ENCODE measurements around the gene PSENEN.

Gene PSENEN

DNA sequence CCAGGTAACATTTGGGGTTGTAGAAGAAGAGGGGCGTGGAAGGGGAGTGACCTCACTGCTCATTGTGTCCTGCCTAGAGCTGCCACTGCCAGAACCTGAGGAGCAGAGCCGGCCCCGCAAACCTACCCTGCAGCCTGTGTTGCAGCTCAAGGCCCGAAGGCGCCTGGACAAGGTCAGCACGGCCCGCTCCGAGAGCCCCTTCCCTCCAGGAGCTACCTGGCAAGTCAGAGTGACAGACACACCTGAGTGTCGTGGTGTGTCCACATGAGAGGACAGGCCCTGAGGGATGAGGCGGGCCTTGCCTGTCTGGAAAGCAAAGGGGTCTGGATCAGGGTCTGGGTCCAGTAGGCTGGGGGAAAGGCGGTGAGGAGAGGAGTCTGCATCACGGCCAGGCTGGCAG is 20.9 kb upstream of the PSENEN start:
- no peak for DNase-seq
- H3K27ac Mint-ChIP-seq, result peak overlapping the region; percentile 76
- no peaks in the 10 kb centered on the region for H3K27me3 Mint-ChIP-seq
- H3K4me3 Mint-ChIP-seq, result no peak overlapping the region
- peaks cover 95% of the 10 kb centered on the region for H3K36me3 Mint-ChIP-seq (ENCODE audit: low read depth)
- H3K4me1 Mint-ChIP-seq (ENCODE audit: low read depth), result peaks cover 19% of the 10 kb centered on the region
- no peaks in the 10 kb centered on the region for H3K9me3 Mint-ChIP-seq

- DNase-seq, result no peak
- Mint-ChIP-seq H3K27ac (peak overlapping the region; percentile 76), H3K4me3 (no peak overlapping the region), H3K4me1 (ENCODE audit: low read depth) (peaks cover 14% of the 10 kb centered on the region), H3K27me3 (no peaks in the 10 kb centered on the region), H3K36me3 (ENCODE audit: low read depth) (peaks cover 95% of the 10 kb centered on the region), H3K9me3 (no peaks in the 10 kb centered on the region)
Measured at GRCh38 chr19:35725216-35725861, 20.1 kb upstream of the PSENEN start.

GRCh38 chr19:35727053-35727955 is 18.1 kb upstream of the PSENEN start:
- no peaks in the 10 kb centered on the region for H3K27me3 Mint-ChIP-seq
- no peaks in the 10 kb centered on the region for H3K9me3 Mint-ChIP-seq
- H3K4me3 Mint-ChIP-seq, result no peak overlapping the region
- DNase-seq, result no peak
- H3K36me3 Mint-ChIP-seq (ENCODE audit: low read depth), result peaks cover 98% of the 10 kb centered on the region
- peak overlapping the region; percentile 42 for H3K27ac Mint-ChIP-seq
- H3K4me1 Mint-ChIP-seq (ENCODE audit: low read depth), result peaks cover 4% of the 10 kb centered on the region

GRCh38 chr19:35727956-35728706 is 17.3 kb upstream of the PSENEN start:
- DNase-seq, result no peak
- H3K9me3 Mint-ChIP-seq, result no peaks in the 10 kb centered on the region
- H3K4me3 Mint-ChIP-seq, result no peak overlapping the region
- peak overlapping the region; percentile 70 for H3K27ac Mint-ChIP-seq
- H3K36me3 Mint-ChIP-seq (ENCODE audit: low read depth), result peaks cover 95% of the 10 kb centered on the region
- no peaks in the 10 kb centered on the region for H3K4me1 Mint-ChIP-seq (ENCODE audit: low read depth)
- H3K27me3 Mint-ChIP-seq, result no peaks in the 10 kb centered on the region

DNA sequence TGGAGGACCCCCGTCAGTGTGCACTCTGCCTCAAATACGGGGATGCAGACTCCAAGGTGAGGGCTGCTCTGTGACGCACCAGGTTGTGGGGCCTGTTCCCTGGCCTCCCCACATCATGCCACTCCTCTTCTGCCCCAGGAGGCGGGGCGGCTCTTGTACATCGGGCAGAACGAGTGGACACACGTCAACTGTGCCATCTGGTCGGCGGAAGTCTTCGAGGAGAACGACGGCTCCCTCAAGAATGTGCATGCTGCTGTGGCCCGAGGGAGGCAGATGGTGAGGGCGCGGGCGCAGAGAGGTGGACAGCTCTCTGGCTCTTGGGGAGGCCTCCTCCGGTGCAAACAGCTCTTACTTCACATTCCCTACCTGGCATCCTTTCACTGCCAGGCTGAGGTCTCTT is 16.4 kb upstream of the PSENEN start:
- Mint-ChIP-seq H3K4me3 (no peak overlapping the region), H3K4me1 (ENCODE audit: low read depth) (no peaks in the 10 kb centered on the region), H3K27ac (peak overlapping the region; percentile 18), H3K27me3 (no peaks in the 10 kb centered on the region), H3K9me3 (no peaks in the 10 kb centered on the region), H3K36me3 (ENCODE audit: low read depth) (peaks cover 96% of the 10 kb centered on the region)
- no peak for DNase-seq

DNA sequence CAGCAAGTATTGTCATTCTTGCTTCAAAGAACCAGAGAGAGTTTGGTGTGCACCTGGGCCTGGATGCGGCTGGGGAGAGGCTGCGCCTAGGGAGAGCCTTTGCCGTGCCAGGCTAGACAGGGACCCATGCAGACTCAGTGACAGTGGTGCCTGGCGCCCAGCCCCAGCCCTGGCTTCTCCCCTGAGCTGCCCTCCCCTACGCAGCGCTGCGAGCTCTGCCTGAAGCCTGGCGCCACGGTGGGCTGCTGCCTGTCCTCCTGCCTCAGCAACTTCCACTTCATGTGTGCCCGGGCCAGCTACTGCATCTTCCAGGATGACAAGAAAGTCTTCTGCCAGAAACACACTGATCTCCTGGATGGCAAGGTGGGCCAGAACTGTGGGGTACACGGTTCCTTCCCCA is 15.7 kb upstream of the PSENEN start:
- no peak for DNase-seq
- peaks cover 96% of the 10 kb centered on the region for H3K36me3 Mint-ChIP-seq (ENCODE audit: low read depth)
- H3K9me3 Mint-ChIP-seq, result no peaks in the 10 kb centered on the region
- H3K4me3 Mint-ChIP-seq, result no peak overlapping the region
- H3K4me1 Mint-ChIP-seq (ENCODE audit: low read depth), result peaks cover under 1% of the 10 kb centered on the region
- H3K27ac Mint-ChIP-seq, result peak overlapping the region; percentile 63
- H3K27me3 Mint-ChIP-seq, result no peaks in the 10 kb centered on the region

GRCh38 chr19:35730326-35730725 is 15.1 kb upstream of the PSENEN start:
- Mint-ChIP-seq H3K36me3 (ENCODE audit: low read depth) (peaks cover 96% of the 10 kb centered on the region), H3K4me3 (no peak overlapping the region), H3K4me1 (ENCODE audit: low read depth) (peaks cover 2% of the 10 kb centered on the region), H3K27me3 (no peaks in the 10 kb centered on the region), H3K27ac (peak overlapping the region; percentile 63), H3K9me3 (no peaks in the 10 kb centered on the region)
- no peak for DNase-seq

DNA sequence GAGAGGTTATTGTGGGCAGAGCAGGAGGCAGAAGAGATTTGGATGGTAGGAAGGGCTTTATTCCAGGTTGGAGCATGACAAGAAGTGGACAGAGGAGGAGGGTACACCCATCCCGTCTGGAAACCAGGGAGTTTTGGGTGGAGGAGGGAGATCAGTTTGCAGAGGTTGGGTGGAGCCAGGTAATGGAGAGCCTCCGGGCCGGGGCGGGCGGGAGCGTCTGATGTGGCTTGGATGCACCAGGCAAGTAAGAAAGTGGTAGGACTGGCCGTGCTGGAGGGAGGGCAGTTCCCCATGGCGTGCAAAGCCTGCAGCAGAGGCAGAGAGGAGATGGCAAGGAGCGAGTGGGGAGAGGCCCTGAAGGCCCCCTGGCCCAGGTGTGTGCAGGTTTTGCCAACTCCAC is 14.1 kb upstream of the PSENEN start:
- peaks cover 96% of the 10 kb centered on the region for H3K36me3 Mint-ChIP-seq (ENCODE audit: low read depth)
- H3K4me3 Mint-ChIP-seq, result no peak overlapping the region
- no peak for DNase-seq
- H3K9me3 Mint-ChIP-seq, result no peaks in the 10 kb centered on the region
- H3K4me1 Mint-ChIP-seq (ENCODE audit: low read depth), result peaks cover 5% of the 10 kb centered on the region
- H3K27me3 Mint-ChIP-seq, result no peaks in the 10 kb centered on the region
- peak overlapping the region; percentile 38 for H3K27ac Mint-ChIP-seq

DNA sequence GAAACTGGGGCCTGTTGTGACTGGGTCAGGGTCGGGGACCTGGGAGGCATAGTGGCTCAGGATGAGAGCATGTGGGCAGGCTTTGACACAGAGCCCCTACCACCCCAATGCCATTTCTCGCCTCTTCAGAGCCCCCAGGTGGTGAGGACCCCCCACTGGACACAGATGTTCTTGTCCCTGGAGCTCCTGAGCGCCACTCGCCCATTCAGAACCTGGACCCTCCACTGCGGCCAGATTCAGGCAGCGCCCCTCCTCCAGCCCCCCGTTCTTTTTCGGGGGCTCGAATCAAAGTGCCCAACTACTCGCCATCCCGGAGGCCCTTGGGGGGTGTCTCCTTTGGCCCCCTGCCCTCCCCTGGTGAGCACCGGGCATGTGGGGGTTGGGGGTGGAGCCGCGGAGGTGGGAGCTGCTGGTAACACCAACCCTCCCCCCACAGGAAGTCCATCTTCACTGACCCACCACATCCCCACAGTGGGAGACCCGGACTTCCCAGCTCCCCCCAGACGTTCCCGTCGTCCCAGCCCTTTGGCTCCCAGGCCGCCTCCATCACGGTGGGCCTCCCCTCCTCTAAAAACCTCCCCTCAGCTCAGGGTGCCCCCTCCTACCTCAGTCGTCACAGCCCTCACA is 13.6 kb upstream of the PSENEN start:
- Mint-ChIP-seq H3K9me3 (no peaks in the 10 kb centered on the region), H3K4me3 (no peak overlapping the region), H3K27ac (peak overlapping the region; percentile 37), H3K27me3 (no peaks in the 10 kb centered on the region), H3K4me1 (ENCODE audit: low read depth) (peaks cover 8% of the 10 kb centered on the region), H3K36me3 (ENCODE audit: low read depth) (peaks cover 96% of the 10 kb centered on the region)
- no peak for DNase-seq

GRCh38 chr19:35732540-35733179 is 12.8 kb upstream of the PSENEN start:
- H3K9me3 Mint-ChIP-seq, result no peaks in the 10 kb centered on the region
- peaks cover 11% of the 10 kb centered on the region for H3K4me1 Mint-ChIP-seq (ENCODE audit: low read depth)
- no peak overlapping the region for H3K4me3 Mint-ChIP-seq
- H3K27me3 Mint-ChIP-seq, result no peaks in the 10 kb centered on the region
- DNase-seq, result no peak
- H3K36me3 Mint-ChIP-seq (ENCODE audit: low read depth), result peaks cover 96% of the 10 kb centered on the region
- no peak overlapping the region for H3K27ac Mint-ChIP-seq

- Mint-ChIP-seq H3K4me3 (no peak overlapping the region), H3K27me3 (no peaks in the 10 kb centered on the region), H3K9me3 (no peaks in the 10 kb centered on the region), H3K4me1 (ENCODE audit: low read depth) (peaks cover 11% of the 10 kb centered on the region), H3K36me3 (ENCODE audit: low read depth) (peaks cover 96% of the 10 kb centered on the region), H3K27ac (peak overlapping the region; percentile 77)
- no peak for DNase-seq
Measured at GRCh38 chr19:35733180-35734125, 12.0 kb upstream of the PSENEN start.

DNA sequence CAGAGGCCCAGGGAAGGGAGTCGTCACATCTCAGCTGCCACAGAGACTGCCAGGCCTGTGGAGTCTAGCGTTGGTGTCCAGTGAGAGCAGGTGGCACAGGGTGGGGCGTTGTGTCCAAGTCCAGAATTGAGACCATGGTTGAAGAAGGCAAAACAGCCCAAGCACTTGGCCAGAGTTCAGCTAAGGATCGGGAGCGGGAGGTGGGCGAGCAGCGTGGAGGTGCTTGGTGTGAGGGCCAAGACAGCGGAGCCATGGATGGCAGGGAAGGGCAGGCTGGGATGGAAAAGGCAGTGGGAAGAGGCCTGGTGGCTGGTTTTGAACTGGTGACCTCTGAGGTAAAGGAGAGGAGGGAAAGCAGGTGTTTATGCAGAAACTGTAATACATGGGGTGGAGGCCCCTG is 11.2 kb upstream of the PSENEN start:
- Mint-ChIP-seq H3K36me3 (ENCODE audit: low read depth) (peaks cover 96% of the 10 kb centered on the region), H3K4me3 (no peak overlapping the region), H3K27me3 (no peaks in the 10 kb centered on the region), H3K27ac (peak overlapping the region; percentile 77), H3K9me3 (no peaks in the 10 kb centered on the region), H3K4me1 (ENCODE audit: low read depth) (peaks cover 17% of the 10 kb centered on the region)
- DNase-seq, result no peak

DNA sequence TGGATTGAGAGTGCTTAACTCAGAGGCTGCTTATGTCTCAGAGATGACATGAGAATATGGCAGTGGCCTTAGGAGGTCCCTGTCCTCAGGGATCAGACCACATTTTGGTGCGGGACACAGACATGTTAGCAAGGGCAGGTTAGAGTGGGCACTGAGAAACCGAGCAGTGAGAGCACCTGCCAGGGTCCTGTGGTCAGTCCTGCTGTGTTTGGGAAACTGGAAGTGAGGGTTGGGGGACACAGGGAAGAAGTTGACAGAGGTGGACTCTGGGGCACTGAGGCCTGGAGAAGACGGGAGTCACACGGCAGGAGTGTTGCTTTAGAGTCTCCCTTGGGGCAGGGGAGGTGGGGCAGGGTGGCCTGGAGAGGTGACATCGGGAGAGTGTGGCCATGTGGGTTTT is 10.6 kb upstream of the PSENEN start:
- peaks cover 95% of the 10 kb centered on the region for H3K36me3 Mint-ChIP-seq (ENCODE audit: low read depth)
- peak overlapping the region; percentile 77 for H3K27ac Mint-ChIP-seq
- no peaks in the 10 kb centered on the region for H3K9me3 Mint-ChIP-seq
- no peaks in the 10 kb centered on the region for H3K27me3 Mint-ChIP-seq
- DNase-seq, result no peak
- H3K4me1 Mint-ChIP-seq (ENCODE audit: low read depth), result peaks cover 23% of the 10 kb centered on the region
- H3K4me3 Mint-ChIP-seq, result no peak overlapping the region
